ENCODE results near the gene COG4.
"Not testable (repeated sequence)": the region's sequence is repeated elsewhere in the genome, so short reads cannot be mapped to it uniquely, and the experiment has no call there.

The COG4 gene

GRCh38 chr16:70551788-70552187, 28.4 kb upstream of the COG4 start:
- no peak overlapping the region for H3K4me3 ChIP-seq (ENCODE audit: low read length)
- no peak for DNase-seq (ENCODE audit: low read depth)
- no peak for TF ChIP-seq CTCF (conservative IDR thresholded peaks at IDR 0.05; ENCODE audit: low read depth, low read length)

- H3K4me3 ChIP-seq (ENCODE audit: low read length) = no peak overlapping the region
- DNase-seq (ENCODE audit: low read depth) = no peak
- TF ChIP-seq CTCF (conservative IDR thresholded peaks at IDR 0.05; ENCODE audit: low read depth, low read length) = no peak
Observed at GRCh38 chr16:70550082-70550481, 26.7 kb upstream of the COG4 start.

- no peak overlapping the region for H3K4me3 ChIP-seq (ENCODE audit: low read length)
- TF ChIP-seq CTCF (conservative IDR thresholded peaks at IDR 0.05; ENCODE audit: low read depth, low read length) = no peak
- DNase-seq (ENCODE audit: low read depth) = no peak
Observed at GRCh38 chr16:70548936-70549335, 25.6 kb upstream of the COG4 start.

- no peak for DNase-seq (ENCODE audit: low read depth)
- no peak for TF ChIP-seq CTCF (conservative IDR thresholded peaks at IDR 0.05; ENCODE audit: low read depth, low read length)
- H3K4me3 ChIP-seq (ENCODE audit: low read length) = no peak overlapping the region
Observed at GRCh38 chr16:70544548-70544947, 21.2 kb upstream of the COG4 start.

- no peak for TF ChIP-seq CTCF (conservative IDR thresholded peaks at IDR 0.05; ENCODE audit: low read depth, low read length)
- DNase-seq (ENCODE audit: low read depth) = no peak
- no peak overlapping the region for H3K4me3 ChIP-seq (ENCODE audit: low read length)
Observed at GRCh38 chr16:70540994-70541393, 17.6 kb upstream of the COG4 start.

- DNase-seq (ENCODE audit: low read depth) = no peak
- TF ChIP-seq CTCF (conservative IDR thresholded peaks at IDR 0.05; ENCODE audit: low read depth, low read length) = no peak
- H3K4me3 ChIP-seq (ENCODE audit: low read length) = no peak overlapping the region
Observed at GRCh38 chr16:70534971-70535370, 11.6 kb upstream of the COG4 start.

- H3K4me3 ChIP-seq (ENCODE audit: low read length); DNase-seq (ENCODE audit: low read depth): not testable (repeated sequence)
Observed at GRCh38 chr16:70529954-70530353, 6.6 kb upstream of the COG4 start.

All from retinal pigment epithelial cell (primary cell).